ENCODE results near the gene CACNA1B. TPM values are rescaled to one million over a fixed set of nuclear protein-coding genes. Genes with fewer than 3 reads are reported as not detected.

CACNA1B gene
- total and polyA plus RNA-seq, 10 donors = under 0.01 to 0.09 (median 0.04) TPM; not detected in 4

DNA sequence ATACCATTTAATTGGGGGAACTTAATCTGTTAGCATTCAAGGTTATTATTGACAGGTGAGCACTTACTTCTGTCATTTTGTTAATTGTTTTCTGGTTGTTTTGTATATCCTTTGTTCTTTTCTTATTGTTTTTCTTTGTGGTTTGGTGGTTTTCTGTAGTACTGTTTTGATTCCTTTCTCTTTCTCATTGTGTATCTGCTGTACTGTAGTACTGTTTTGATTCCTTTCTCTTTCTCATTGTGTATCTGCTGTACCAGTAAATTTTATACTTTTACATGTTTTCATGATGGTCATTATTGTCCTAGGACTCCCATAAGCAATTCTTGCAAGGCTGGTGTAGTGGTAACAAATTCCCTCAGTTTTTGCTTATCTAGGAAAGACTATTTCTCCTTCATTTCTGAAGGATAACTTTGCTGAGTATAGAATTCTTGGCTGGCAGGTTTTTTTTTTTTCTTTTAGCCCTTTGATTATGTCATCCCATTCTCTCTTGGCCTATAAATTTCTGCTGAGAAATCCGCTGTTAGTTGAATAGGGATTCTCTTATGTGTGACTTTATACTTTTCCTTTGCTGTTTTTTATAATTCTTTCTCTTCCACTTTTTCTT, 24.1 kb upstream of the CACNA1B start:
- 92 to 100% (median 94%) methylated on average over 1 of the region's 1 CpG for WGBS, 5 donors
- H3K4me1 ChIP-seq = no peaks in the 10 kb centered on the region
- intact Hi-C loops (cut with DNase I; ENCODE audit: low total_unique reads) = no loop called here
- no peak for DNase-seq
- H3K27me3 ChIP-seq (replicated peaks in 1 of 7) = no peaks in the 10 kb centered on the region
- no peak overlapping the region for H3K4me3 ChIP-seq
- TF ChIP-seq POLR2A (IDR thresholded peaks at IDR 0.05) (no peak), POLR2AphosphoS5 (IDR thresholded peaks at IDR 0.05) (no peak)
- TF ChIP-seq, protein P1, sequence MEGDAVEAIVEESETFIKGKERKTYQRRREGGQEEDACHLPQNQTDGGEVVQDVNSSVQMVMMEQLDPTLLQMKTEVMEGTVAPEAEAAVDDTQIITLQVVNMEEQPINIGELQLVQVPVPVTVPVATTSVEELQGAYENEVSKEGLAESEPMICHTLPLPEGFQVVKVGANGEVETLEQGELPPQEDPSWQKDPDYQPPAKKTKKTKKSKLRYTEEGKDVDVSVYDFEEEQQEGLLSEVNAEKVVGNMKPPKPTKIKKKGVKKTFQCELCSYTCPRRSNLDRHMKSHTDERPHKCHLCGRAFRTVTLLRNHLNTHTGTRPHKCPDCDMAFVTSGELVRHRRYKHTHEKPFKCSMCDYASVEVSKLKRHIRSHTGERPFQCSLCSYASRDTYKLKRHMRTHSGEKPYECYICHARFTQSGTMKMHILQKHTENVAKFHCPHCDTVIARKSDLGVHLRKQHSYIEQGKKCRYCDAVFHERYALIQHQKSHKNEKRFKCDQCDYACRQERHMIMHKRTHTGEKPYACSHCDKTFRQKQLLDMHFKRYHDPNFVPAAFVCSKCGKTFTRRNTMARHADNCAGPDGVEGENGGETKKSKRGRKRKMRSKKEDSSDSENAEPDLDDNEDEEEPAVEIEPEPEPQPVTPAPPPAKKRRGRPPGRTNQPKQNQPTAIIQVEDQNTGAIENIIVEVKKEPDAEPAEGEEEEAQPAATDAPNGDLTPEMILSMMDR (IDR thresholded peaks at IDR 0.05 in 8 of 11, conservative IDR thresholded peaks at IDR 0.05 in 3 of 11) = no peak
- no peaks in the 10 kb centered on the region for H3K36me3 ChIP-seq
- no peak overlapping the region for H3K27ac ChIP-seq
- peaks cover 12 to 56% (median 49%) of the 10 kb centered on the region in 8 donors for H3K9me3 ChIP-seq

DNA sequence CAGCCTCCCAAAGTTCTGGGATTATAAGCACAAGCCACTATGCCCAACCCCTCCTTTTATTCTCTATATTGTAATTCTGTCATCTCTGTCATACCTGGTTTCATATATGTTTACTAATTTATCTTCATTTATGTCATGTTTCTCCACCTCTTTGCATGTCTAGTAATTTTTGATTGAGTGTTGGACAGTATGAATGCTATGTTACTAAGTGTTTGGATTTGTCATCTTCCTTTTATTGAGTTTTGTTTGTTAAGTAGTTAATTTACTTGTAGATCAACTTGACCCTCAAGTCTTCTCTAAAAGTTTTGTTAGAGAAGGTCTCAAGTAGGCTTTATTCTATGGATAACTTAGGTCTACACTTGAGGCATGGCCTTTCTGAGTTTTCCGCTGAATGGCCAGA, 17.2 kb upstream of the CACNA1B start:
- TF ChIP-seq POLR2A (IDR thresholded peaks at IDR 0.05) (no peak), POLR2AphosphoS5 (IDR thresholded peaks at IDR 0.05) (no peak)
- TF ChIP-seq, protein P1 (IDR thresholded peaks at IDR 0.05 in 8 of 11, conservative IDR thresholded peaks at IDR 0.05 in 3 of 11) = no peak

DNA sequence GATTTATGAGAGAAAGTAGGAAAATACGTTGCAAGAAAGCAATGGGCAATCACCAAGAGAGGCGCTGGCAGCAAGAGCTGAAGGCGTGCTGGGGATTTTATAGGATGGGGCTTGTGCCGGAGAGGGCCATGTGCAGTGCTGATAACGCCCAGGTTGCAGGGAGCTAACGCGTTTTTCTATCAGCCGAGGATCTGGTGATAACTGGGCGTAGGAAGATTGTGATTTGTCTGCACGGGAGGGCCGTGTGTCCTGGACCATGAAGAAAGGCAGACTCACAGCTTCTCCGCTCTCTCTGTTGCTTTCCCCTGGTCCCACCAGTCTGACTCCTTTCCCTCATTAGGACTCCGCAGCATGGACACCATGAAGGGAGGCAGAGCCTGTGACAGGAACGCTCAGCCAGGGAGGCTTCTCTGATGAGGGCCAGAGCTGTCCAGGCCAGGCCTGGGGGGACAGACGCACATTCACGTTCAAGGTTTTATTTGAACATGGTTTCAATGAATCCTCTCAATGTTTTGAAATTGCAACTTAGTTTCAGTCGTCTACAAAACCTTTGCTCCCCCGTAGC, 11.9 kb upstream of the CACNA1B start:
- H3K36me3 ChIP-seq = no peaks in the 10 kb centered on the region
- intact Hi-C loops (cut with DNase I; ENCODE audit: low total_unique reads) = no loop called here
- DNase-seq = no peak
- H3K9me3 ChIP-seq = peaks cover 0 to 21% (median 12%) of the 10 kb centered on the region in 8 donors
- no peak overlapping the region for H3K4me3 ChIP-seq
- H3K4me1 ChIP-seq = no peaks in the 10 kb centered on the region
- H3K27me3 ChIP-seq (replicated peaks in 1 of 7) = peaks cover 0 to 12% (median 0%) of the 10 kb centered on the region in 7 donors
- 77 to 82% (median 80%) methylated on average over 18 of the region's 18 CpGs for WGBS, 5 donors
- H3K27ac ChIP-seq = no peak overlapping the region
- no peak for TF ChIP-seq POLR2A (IDR thresholded peaks at IDR 0.05)
- TF ChIP-seq, protein P1 (IDR thresholded peaks at IDR 0.05 in 8 of 11, conservative IDR thresholded peaks at IDR 0.05 in 3 of 11) = no peak

More for the DNA sequence above, 17.2 kb upstream of the CACNA1B start:
- peaks cover 5 to 58% (median 46%) of the 10 kb centered on the region in 8 donors for H3K9me3 ChIP-seq
- DNase-seq = no peak
- H3K27ac ChIP-seq = no peak overlapping the region
- no peak overlapping the region for H3K4me3 ChIP-seq
- no peaks in the 10 kb centered on the region for H3K36me3 ChIP-seq
- intact Hi-C loops (cut with DNase I; ENCODE audit: low total_unique reads) = no loop called here
- 57 to 100% (median 96%) methylated on average over 1 of the region's 1 CpG for WGBS, 5 donors
- no peaks in the 10 kb centered on the region for H3K4me1 ChIP-seq
- H3K27me3 ChIP-seq (replicated peaks in 1 of 7) = no peaks in the 10 kb centered on the region

Measured in spleen (tissue), 11 donors.